Measurements from ENCODE around the gene BCAR1. TPM values are rescaled to one million over a fixed set of nuclear protein-coding genes. Genes with fewer than 3 reads are reported as not detected.
"Not testable (repeated sequence)": the region's sequence is repeated elsewhere in the genome, so short reads cannot be mapped to it uniquely, and the experiment has no call there.

The BCAR1 gene
- polyA plus RNA-seq, 1 donor from 2014 or later: not detected

DNA sequence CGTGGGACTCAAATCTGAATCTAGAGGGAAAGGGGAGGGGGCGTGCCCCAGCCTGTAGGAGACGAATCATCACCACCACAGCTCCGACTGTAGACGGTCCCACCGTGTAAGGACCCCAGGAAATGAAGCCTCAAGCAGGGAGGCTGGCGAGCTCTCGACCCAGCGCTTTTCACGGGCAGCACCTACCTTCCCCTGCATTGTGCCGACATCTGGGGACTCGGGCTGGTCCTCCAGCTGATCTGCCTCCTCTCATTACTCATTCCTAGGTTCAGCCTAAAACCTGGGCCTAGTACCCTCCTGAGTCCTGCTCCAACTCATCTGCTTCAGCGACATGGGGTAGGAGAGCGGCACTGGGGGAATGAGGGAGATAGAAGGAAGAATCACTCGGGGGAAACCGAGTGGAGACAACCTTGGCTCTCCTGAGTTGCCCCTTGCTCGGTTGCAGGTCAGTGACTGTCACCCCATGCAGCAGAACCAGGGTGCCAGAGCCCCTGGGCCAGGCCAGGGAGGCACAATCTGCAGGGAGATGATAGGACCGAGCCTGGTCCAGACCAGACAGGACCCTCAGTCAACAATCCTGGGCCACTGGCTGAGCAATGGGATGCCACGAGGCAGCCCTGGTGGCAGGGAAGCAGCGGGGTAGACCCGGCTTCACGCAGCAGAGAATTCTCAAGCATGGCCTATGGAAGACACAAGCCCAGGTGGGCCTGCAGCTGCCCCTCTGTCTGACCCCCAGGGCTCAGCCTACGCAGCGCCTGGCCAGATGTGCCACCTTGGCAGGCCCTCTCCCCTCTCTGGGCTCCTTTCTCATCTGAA lies 833 bp upstream of the BCAR1 start:
- no peak overlapping the region for H3K27ac Mint-ChIP-seq
- peaks cover 0 to 4% (median 3%) of the 10 kb centered on the region in 3 donors for H3K4me1 Mint-ChIP-seq
- H3K36me3 Mint-ChIP-seq: no peaks in the 10 kb centered on the region
- H3K9me3 Mint-ChIP-seq: no peaks in the 10 kb centered on the region
- peak overlapping the region in 3 of 4 donors; percentile 58 to 88 (median 68) for H3K4me3 Mint-ChIP-seq
- H3K27me3 Mint-ChIP-seq: peaks cover 48% of the 10 kb centered on the region

DNA sequence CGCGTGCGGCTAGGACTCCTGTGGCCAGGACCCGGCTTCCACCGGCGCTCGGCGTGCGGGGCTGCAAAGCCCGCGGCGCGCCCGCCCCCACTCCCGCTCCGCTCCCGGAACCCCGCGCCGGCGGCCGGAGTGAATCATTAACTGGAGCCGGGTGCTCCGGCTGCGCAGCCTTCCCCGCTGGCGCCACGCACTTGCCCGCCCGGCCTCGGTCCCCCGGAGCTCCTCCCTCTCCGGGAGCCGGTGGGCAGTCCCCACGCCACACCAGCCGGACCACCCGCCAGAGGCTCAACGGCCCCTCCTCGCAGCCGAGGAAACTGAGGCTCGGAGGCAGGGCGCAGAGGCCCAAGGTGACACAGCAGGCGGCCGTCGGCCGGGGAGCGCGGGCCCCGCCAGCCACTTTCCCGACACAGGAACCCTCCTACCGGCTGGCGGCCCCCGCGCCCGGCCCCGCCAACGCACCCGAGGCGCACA lies 580 bp downstream of the BCAR1 start:
- Mint-ChIP-seq H3K4me3 (no peak overlapping the region), H3K27ac (no peak overlapping the region), H3K27me3 (peaks cover 54% of the 10 kb centered on the region)

DNA sequence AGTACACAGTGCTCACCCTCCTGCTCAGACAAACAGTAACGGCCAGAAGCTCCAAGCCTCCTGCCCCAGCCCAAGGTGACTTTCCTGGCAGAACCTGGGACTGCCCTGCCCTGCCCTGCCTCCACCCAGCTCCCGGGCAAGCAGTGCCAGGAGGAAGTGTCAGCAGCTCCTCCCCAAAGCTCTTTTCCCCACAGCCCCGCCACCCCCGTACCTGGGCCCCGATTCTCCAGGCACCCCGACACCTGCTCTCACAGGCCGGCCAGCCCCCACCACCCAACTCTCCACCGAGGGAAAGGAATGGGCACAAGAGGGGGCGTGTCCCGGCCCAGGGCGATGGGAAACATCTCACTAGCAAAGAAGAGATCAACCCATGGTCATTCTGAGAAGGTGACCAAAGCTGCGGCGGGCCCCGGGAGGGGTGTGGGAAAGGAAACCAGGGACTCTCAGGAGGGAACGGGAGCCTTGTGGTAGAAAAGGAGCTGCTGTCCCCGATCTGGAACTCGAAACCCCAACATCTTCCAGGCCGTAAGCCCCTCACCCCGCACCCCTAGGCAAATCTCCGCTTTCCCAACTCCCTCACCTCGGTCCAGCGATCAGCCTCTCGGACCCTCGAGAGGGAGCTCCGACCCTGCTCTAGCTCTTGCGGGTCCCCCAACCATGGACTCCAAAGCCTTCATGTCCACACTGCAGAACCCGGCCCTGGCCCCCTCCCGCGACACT lies 1.2 kb downstream of the BCAR1 start:
- Mint-ChIP-seq H3K4me1 (peaks cover 0 to 4% (median 4%) of the 10 kb centered on the region in 3 donors), H3K27ac (peak overlapping the region in 1 of 3 donors; percentile 53), H3K27me3 (peaks cover 48% of the 10 kb centered on the region), H3K36me3 (no peaks in the 10 kb centered on the region), H3K9me3 (no peaks in the 10 kb centered on the region), H3K4me3 (peak overlapping the region in 3 of 4 donors; percentile 28 to 82 (median 63))

More for the DNA sequence above, 580 bp downstream of the BCAR1 start:
- no peaks in the 10 kb centered on the region for H3K9me3 Mint-ChIP-seq
- H3K36me3 Mint-ChIP-seq: no peaks in the 10 kb centered on the region
- peaks cover 0 to 4% (median 3%) of the 10 kb centered on the region in 3 donors for H3K4me1 Mint-ChIP-seq

DNA sequence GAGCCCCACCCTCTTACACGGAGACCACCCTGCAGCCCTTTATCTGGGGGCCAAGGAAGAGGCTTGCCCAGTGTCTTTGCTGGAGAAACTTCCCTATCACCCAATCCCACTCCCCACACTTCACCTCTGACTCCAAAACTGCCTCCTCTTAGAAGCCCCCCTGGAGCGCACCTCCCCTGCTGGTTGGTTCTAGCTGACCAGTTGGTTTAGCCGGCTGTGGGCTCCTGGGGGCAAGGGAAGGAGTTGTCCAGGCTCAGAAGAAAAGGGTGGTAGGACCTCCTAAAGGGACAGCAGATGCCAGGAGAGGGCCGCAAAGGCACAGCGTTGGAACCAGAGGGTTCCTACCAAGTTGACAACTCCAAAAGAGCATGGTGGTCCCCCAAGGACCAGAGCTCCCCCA lies 2.0 kb downstream of the BCAR1 start:
- no peak overlapping the region for H3K27ac Mint-ChIP-seq
- peaks cover 44% of the 10 kb centered on the region for H3K27me3 Mint-ChIP-seq
- H3K4me1 Mint-ChIP-seq: peaks cover 5 to 9% (median 8%) of the 10 kb centered on the region in 3 donors
- no peaks in the 10 kb centered on the region for H3K9me3 Mint-ChIP-seq
- H3K36me3 Mint-ChIP-seq: no peaks in the 10 kb centered on the region
- H3K4me3 Mint-ChIP-seq: peak overlapping the region in 1 of 4 donors; percentile 51

DNA sequence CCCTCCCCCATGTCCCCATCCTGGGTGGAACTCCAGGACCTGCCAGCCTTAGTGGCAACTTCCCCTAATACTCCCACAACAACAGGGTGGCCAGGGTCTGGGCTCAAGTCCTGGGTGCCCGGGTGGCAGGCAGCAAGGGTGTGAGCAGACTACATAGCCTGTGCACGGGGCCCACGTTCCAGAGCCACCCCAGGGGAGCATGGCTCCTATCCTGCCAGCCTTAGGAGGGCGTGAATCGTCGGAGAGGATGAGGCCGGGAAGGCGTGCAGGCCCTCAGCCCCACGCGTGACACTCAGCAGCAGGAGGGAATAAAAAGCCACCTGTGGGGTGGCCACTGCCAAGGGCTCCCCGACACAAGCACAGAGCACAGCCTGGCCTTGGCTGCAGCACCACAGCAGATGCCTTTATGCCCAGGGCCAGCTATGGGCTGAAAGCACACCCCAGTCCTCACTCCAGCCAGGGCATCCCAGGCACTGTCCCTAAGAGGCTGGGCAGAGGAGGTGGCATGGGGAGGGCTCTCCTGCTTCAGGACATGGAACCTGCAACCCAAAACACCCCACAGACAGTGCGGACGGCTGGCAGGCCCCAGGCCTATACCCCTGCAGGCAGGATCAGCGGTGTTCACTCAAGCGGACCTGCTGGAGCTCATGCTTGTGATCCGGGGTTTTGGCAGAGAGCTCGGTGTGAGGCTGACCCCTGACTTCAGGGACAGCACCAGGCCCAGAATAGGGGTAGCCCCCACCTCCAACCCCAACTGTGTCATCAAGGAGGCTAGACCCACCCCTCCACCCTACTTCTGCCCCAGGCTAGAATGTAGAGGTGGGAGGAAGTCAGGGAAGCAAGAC lies 2.7 kb downstream of the BCAR1 start:
- H3K36me3 Mint-ChIP-seq: no peaks in the 10 kb centered on the region
- peaks cover 5 to 13% (median 9%) of the 10 kb centered on the region in 3 donors for H3K4me1 Mint-ChIP-seq
- peak overlapping the region in 1 of 3 donors; percentile 43 for H3K27ac Mint-ChIP-seq
- no peaks in the 10 kb centered on the region for H3K9me3 Mint-ChIP-seq
- H3K27me3 Mint-ChIP-seq: peaks cover 44% of the 10 kb centered on the region
- H3K4me3 Mint-ChIP-seq: peak overlapping the region in 1 of 4 donors; percentile 51

DNA sequence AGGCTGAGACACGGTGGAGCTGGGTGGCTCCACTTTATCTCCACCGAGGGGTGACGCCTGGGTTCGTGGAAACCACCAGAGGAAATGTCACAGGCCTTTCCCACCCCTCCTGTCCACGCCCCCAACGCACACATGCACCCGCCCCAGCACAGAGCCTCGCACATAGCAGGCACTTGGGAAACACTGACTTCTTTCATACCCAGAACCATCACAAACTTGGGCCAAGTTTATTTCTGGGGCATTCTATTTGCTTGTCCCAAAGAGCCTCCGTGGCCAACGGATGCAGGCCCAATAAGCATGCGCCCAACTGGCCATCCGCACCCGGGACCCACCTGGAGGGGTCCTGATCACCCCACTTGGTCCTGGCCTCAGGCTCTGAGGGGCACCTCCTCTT lies 3.3 kb downstream of the BCAR1 start:
- Mint-ChIP-seq H3K36me3 (no peaks in the 10 kb centered on the region), H3K27me3 (peaks cover 41% of the 10 kb centered on the region), H3K27ac (no peak overlapping the region), H3K4me1 (peaks cover 5 to 13% (median 9%) of the 10 kb centered on the region in 3 donors), H3K9me3 (no peaks in the 10 kb centered on the region), H3K4me3 (no peak overlapping the region)

DNA sequence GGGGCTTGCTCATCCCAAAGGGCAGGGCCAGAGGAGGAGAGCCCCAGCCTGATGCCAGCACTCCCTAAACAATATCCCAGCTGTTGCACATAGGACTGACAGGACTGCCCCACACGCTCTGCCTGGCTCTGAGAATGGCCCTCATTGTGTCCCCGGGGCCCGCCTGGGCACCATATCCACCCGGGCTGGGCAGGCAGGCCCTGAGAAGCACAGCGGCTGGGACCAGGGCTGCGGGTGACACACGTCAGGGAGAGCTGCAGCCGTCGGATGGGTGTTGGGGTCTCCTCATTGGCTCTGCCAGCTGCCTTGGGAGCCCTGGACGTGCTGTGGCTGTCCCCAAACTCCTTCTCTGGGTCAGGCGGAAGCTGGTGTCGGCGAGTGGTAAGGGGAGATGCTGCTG lies 4.2 kb downstream of the BCAR1 start:
- Mint-ChIP-seq H3K36me3 (no peaks in the 10 kb centered on the region), H3K4me3 (no peak overlapping the region), H3K4me1 (peaks cover 5 to 13% (median 9%) of the 10 kb centered on the region in 3 donors), H3K27ac (no peak overlapping the region), H3K27me3 (peaks cover 35% of the 10 kb centered on the region), H3K9me3 (no peaks in the 10 kb centered on the region)

DNA sequence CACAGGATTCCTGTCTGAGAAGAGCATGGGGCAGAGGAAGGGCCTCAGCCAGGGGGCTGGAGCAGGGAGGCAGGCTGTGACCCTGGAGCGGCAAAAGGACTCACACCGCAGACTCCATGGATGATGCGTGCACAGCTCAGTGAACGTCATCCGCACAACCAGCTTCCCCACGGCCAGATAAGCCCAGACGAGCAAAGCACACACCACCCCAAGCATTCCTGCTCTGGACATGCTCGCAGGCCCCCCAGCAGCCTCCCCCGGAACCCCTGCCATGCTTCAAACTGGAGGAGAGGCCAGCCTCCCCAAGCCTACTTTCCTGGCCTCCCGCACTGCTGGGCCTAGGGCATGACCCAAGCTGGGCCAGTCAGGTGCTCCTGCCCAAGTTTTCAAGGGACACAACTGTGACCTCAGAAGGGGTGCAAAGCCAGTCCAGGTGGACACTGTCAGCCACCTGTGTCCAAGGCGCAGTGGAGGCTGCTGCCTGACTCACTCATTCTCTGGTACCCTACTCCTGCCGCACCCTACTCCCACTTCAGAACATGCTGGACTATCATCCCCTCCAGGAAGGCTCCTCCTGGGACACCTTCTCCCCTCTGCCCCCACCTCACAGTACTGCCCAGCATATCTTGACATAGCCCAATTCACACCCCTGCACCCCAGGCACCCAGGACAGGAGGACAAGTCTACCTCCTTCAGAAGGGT lies 4.8 kb downstream of the BCAR1 start:
- H3K4me3 Mint-ChIP-seq: no peak overlapping the region
- H3K36me3 Mint-ChIP-seq: no peaks in the 10 kb centered on the region
- no peaks in the 10 kb centered on the region for H3K9me3 Mint-ChIP-seq
- peaks cover 32% of the 10 kb centered on the region for H3K27me3 Mint-ChIP-seq
- no peak overlapping the region for H3K27ac Mint-ChIP-seq
- peaks cover 4 to 13% (median 5%) of the 10 kb centered on the region in 3 donors for H3K4me1 Mint-ChIP-seq

DNA sequence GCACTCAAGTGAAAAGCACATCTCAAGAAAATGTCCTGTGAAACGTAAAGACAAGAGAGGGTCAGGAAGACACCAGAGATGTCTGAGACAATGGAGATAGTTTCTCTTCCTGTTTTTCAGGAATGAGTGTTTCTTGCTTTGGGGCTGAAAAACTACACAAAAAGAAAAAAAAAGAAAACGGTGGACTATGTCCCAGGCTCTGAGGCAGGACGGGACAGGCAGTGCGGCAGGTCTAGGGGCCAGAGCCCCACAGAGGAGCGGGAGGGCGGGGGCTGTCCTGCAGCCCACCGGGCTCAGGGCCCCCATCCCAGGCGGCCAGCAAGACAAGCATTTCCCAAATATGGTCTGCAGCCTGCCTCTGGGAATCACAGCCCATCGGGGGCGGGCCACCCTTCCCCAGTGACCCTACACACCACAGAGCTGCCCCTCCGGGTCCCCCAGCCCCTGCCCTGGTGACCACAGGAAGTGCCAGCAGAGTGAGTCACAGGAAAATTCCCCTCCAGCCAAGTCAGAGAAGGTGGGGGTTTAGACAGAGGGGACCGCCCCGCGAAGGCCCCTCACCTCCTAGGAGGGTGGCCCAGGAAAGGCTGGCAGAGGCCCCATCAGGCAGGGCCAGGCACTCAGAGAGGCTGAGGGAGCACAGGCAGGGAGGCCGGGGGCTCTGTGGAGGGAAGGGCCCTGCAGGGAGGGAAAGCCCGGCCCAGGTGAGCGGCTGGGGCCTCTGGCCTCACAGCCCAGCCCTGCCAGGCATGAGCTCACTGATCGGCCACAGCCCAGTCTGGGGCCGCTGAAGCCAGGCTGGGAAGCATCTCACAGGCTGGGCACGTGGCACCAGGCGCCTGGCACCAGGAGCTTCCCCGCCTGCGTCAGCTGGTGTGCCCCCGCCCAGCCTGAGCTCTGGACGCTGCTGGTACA lies 6.3 kb downstream of the BCAR1 start:
- H3K27ac Mint-ChIP-seq: no peak overlapping the region
- H3K27me3 Mint-ChIP-seq: peaks cover 27% of the 10 kb centered on the region
- peak overlapping the region in 1 of 4 donors; percentile 41 for H3K4me3 Mint-ChIP-seq

DNA sequence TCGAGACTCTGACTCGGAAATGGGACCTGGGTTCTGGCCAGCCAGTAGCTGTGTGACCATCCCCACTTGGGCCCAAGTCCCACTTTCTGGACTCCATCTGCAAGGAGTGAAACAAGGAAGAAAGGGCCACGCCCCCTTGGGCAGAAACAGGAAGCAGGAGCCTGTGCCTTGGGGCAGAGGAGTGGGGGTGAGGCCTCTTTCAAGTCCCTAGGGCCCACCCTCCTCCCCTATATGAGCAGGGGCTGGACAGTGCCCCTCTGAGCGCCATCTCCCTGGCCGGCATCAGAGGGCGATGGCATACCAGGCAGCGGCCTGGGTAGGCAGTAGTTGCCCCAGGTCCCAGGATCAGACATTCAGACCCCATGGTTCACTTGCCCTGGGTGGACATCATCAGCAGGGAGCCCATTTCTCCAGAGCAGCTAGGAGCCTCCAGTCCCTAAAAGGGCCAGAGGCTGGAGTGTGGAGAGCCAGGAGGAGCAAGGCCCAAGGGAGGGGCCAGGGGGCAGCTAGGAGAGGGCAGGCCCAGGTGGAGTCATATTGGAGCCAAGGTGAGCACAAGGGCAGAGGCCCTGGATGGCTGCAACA lies 7.1 kb downstream of the BCAR1 start:
- no peaks in the 10 kb centered on the region for H3K36me3 Mint-ChIP-seq
- H3K4me1 Mint-ChIP-seq: peaks cover 4 to 10% (median 5%) of the 10 kb centered on the region in 3 donors
- H3K4me3 Mint-ChIP-seq: peak overlapping the region in 2 of 4 donors; percentile 37 to 41
- peaks cover 27% of the 10 kb centered on the region for H3K27me3 Mint-ChIP-seq
- no peak overlapping the region for H3K27ac Mint-ChIP-seq
- no peaks in the 10 kb centered on the region for H3K9me3 Mint-ChIP-seq

More for the DNA sequence above, 6.3 kb downstream of the BCAR1 start:
- Mint-ChIP-seq H3K4me1 (peaks cover 4 to 10% (median 5%) of the 10 kb centered on the region in 3 donors), H3K9me3 (no peaks in the 10 kb centered on the region), H3K36me3 (no peaks in the 10 kb centered on the region)

DNA sequence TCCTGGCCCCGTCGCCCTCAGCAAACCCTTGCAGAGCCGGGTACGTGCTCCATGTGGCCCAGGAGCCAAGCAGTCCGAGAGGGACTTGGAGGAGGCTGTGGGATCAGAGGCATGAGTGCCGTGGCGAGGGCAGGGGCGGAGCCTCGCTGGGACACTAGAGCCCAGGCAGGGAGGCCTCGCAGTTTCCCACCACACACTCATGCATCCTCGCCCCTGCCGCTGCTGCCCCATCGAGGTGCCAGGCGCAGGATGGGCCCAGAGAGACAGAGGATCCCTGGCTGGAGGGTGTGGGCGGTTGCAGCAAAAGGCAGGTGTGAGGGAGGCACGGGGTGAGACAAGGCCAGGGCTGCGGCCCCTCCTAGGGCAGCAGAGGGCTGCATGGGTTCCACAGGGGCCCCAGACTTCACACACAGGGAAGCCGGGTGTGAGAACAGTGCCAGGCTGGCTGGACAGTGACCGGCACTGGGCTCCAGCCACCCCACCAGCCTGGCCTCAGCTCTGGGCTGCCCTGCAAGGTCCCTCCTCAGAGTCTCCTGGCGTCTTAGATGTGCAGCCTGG lies 7.7 kb downstream of the BCAR1 start:
- no peak overlapping the region for H3K4me3 Mint-ChIP-seq
- peaks cover 5 to 10% (median 7%) of the 10 kb centered on the region in 3 donors for H3K4me1 Mint-ChIP-seq
- no peak overlapping the region for H3K27ac Mint-ChIP-seq
- H3K36me3 Mint-ChIP-seq: no peaks in the 10 kb centered on the region
- H3K27me3 Mint-ChIP-seq: peaks cover 31% of the 10 kb centered on the region
- H3K9me3 Mint-ChIP-seq: no peaks in the 10 kb centered on the region

DNA sequence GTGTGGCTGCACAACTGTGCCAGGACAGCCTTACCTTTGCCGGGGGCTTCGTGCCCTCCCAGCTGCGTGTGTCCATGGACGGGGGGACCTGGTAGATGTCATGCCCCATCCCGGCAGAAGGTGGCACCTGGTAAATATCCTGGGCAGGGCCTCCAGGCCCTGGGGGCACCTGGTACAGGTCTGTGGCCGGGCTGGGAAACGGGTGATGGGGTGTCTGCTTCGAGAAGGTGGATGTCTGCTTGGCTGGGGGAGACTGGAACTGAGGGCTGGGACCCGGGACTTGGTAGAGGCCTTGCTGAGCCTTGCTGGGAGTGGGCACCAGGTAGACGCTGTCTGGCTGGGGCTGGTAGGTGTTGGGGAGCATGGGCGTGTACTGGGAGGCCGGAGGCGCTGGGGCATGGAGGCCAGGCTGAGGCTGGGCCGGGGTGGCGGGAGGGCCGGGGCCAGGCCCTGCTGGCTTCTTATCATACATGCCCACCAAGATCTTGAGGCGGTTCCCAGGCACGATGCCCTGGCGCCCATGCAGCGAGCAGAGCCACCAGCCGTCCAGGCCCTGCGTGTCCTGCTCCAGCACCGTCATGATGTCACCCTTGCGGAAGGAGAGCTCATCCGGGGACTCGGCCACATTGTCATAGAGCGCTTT lies 8.9 kb downstream of the BCAR1 start:
- not testable (repeated sequence) for H3K36me3 Mint-ChIP-seq, H3K27ac Mint-ChIP-seq, H3K9me3 Mint-ChIP-seq, H3K4me1 Mint-ChIP-seq, H3K4me3 Mint-ChIP-seq
- H3K27me3 Mint-ChIP-seq: peaks cover 26% of the 10 kb centered on the region

Data from IgD-negative memory B cell (primary cell).